HG02981 (cell line): ENCODE measurements around the gene CROCC.

Experiments used
- ATAC-seq: cut with Tn5 transposase; IDR thresholded peaks from one replicate; pipeline ENCODE4 v1.9.1; 2021; ENCODE audit warnings: mild to moderate bottlenecking, moderate library complexity; ENCODE audit not compliant: unreplicated experiment

Gene CROCC

GRCh38 chr1:16980473-16981268 is 58.9 kb downstream of the CROCC start, which contains the start of gene MFAP2:
TSS of gene MFAP2 (minus strand) at chr1:16980620. CDS start at chr1:16978273, 2,347 bp downstream.
- no peak for ATAC-seq

GRCh38 chr1:16981269-16981849 is 59.6 kb downstream of the CROCC start:
- no peak for ATAC-seq

- no peak for ATAC-seq
These were observed 61.2 kb downstream of the CROCC start for GRCh38 chr1:16982902-16983301.

GRCh38 chr1:16983649-16984048 is 61.9 kb downstream of the CROCC start:
- no peak for ATAC-seq

GRCh38 chr1:16984717-16985116 is 63.0 kb downstream of the CROCC start:
- ATAC-seq, result no peak

GRCh38 chr1:16986113-16986512 is 64.4 kb downstream of the CROCC start:
- ATAC-seq, result no peak

GRCh38 chr1:16986560-16986959 is 64.8 kb downstream of the CROCC start:
- no peak for ATAC-seq

- no peak for ATAC-seq
These were observed 65.2 kb downstream of the CROCC start for GRCh38 chr1:16986962-16987361.

- ATAC-seq, result no peak
These were observed 66.5 kb downstream of the CROCC start for GRCh38 chr1:16988210-16988609.

- no peak for ATAC-seq
These were observed 68.1 kb downstream of the CROCC start for GRCh38 chr1:16989676-16990391.

GRCh38 chr1:16991571-16991970 is 69.8 kb downstream of the CROCC start:
- no peak for ATAC-seq

- ATAC-seq, result no peak
These were observed 70.4 kb downstream of the CROCC start for GRCh38 chr1:16992102-16992501.

GRCh38 chr1:16992675-16993074 is 70.9 kb downstream of the CROCC start:
- no peak for ATAC-seq

- ATAC-seq, result no peak
These were observed 71.8 kb downstream of the CROCC start for GRCh38 chr1:16993521-16994038.

- no peak for ATAC-seq
These were observed 75.1 kb downstream of the CROCC start for GRCh38 chr1:16996845-16997244.

GRCh38 chr1:16998589-16998988 is 76.9 kb downstream of the CROCC start:
- ATAC-seq, result no peak

GRCh38 chr1:16999863-17000262 is 78.1 kb downstream of the CROCC start:
- no peak for ATAC-seq

- ATAC-seq, result no peak
These were observed 80.2 kb downstream of the CROCC start for GRCh38 chr1:17001760-17002523.

GRCh38 chr1:17002524-17002902 is 80.8 kb downstream of the CROCC start:
- no peak for ATAC-seq

- no peak for ATAC-seq
These were observed 83.0 kb downstream of the CROCC start for GRCh38 chr1:17004466-17005364.
